Psoas muscle (tissue), 8 donors: ENCODE measurements around the gene CDHR3. TPM values are rescaled to one million over a fixed set of nuclear protein-coding genes. Genes with fewer than 3 reads are reported as not detected.
A peak's percentile ranks its signal among the peaks of the same experiment; 100 is the strongest.

Source experiments
- ATAC-seq, 4 donors: fragments of 200-7000 bp; cut with Tn5 transposase; one replicate each; pipeline ENCODE4 v1.9.1; 2020; ENCODE audit warnings: moderate library complexity in 3 of 4, mild to moderate bottlenecking in 2 of 4
- DNase-seq, 2 donors: peaks; one replicate each; pipeline ENCODE4 v3.0.0-alpha.2; 2020
- H3K27ac ChIP-seq: fragments of 200-600 bp; one replicate; pipeline ENCODE4 v1.8.0; 2022
- H3K27me3 ChIP-seq, 3 donors: fragments of 200-600 bp in 1 of 3; one replicate each; pipeline versions ENCODE4 v1.6.1 to v1.8.0; 2013 to 2022; ENCODE audit warnings: low read length in 2 of 3, mild to moderate bottlenecking in 2 of 3, moderate library complexity in 1 of 3; ENCODE audit not compliant: insufficient read depth in 3 of 3
- H3K36me3 ChIP-seq, 2 donors: fragments of 200-600 bp in 1 of 2; one replicate each; pipeline versions ENCODE4 v1.6.1 to v1.8.0; 2013 to 2022; ENCODE audit warnings: low read depth in 1 of 2, mild to moderate bottlenecking in 1 of 2, moderate library complexity in 1 of 2; ENCODE audit not compliant: insufficient read depth in 1 of 2
- H3K4me1 ChIP-seq: fragments of 200-600 bp; one replicate; pipeline ENCODE4 v1.8.0; 2022
- H3K4me3 ChIP-seq: fragments of 200-600 bp; one replicate; pipeline ENCODE4 v1.8.0; 2022; ENCODE audit warnings: mild to moderate bottlenecking
- H3K9me3 ChIP-seq: fragments of 200-600 bp; one replicate; pipeline ENCODE4 v1.8.0; 2022
- WGBS, 3 donors: extraction: QIAGEN DNeasy Blood & Tissue Kit; methylation state at CpG; one replicate each; pipeline versions ENCODE4 v1.1.6 to v1.1.7; 2013; 5-methylcytosine and 5-hydroxymethylcytosine counted together
- intact Hi-C, 2 donors: fragments of 100-400 bp; cut with DNase I; formaldehyde crosslinking; loops; one replicate each; pipeline versions ENCODE4 v1.11.0 to v1.14.2; 2022
- polyA plus RNA-seq, 3 donors: library from polyadenylated mRNA; stranded (reverse); fragments of 200-250 nt; gene quantifications; one replicate each; pipeline ENCODE4 v1.2.3, GENCODE V29; 2013
- total RNA-seq, 4 donors: library from RNA; stranded (reverse); fragmentation: NEBNext Ultra II Directional in 2 of 4; extraction: Animal tissue kit (Norgen Biotek cat#: 25700) in 2 of 4; gene quantifications; one replicate each; pipeline versions ENCODE4 v1.2.1 to v1.2.4, GENCODE V29; 2021 to 2023
- TF ChIP-seq, protein P1 (sequence below): fragments of 200-600 bp; IDR thresholded peaks from one replicate; pipeline ENCODE4 v1.8.0; 2022; ENCODE audit warnings: antibody characterized with exemption
- donor health status: healthy with polysubstance abuse.
- donor health status: DM: no; HTN: no; CAD: no; lungs with moderate emphysema.
- donor health status: Bipolar disorder and iron deficiency.
- donor health status: healthy.
- donor health status: DM: yes; HTN: yes; CAD: no.
- donor health status: DM: no; HTN: no; CAD: no.
- donor health status: DM: no; HTN: no; CAD: no.
- donor health status: DM: yes; HTN: yes; CAD: no.

Gene CDHR3
- total and polyA plus RNA-seq, 7 donors: 0.30 to 1.7 (median 0.44) TPM

DNA sequence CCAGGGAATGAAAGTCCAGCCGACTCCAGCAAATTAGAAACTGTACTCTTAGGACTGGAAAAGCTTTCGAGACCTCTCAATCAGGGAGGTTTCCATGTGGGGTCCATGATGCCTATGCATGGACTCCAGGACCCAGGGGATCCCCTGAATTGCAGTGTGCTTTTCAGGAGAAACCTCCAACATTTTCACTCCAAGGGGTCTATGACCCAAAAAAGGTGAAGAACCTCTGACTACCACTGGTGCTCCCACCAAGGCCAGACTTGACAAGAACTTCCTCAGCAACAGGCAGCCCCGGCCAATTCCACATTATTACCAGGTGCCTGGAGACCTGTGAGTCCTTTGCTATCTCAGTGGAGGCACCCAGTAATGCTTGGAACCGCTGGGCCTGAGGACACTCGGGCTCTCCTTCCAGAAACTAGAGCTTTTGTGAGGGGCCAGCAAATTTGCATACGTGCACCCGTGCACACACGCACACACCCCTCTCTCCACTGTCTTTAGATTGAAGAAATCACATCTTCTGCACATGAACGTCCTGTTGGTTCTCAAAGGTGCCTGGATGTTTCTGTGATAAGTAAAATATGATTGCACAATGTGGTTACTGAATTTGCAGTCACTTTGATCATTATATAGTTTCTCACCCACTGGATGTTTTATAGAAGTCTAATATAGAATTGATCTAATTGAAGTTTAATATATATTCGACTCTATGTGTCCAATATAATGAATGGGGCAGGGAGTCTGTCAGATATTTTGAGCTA is 94.3 kb downstream of the CDHR3 start:
- Histone ChIP-seq H3K36me3 (no peaks in the 10 kb centered on the region), H3K4me1 (peaks cover 5% of the 10 kb centered on the region), H3K27me3 (no peaks in the 10 kb centered on the region), H3K27ac (no peak overlapping the region), H3K9me3 (no peaks in the 10 kb centered on the region), H3K4me3 (no peak overlapping the region)
- TF ChIP-seq, protein P1, sequence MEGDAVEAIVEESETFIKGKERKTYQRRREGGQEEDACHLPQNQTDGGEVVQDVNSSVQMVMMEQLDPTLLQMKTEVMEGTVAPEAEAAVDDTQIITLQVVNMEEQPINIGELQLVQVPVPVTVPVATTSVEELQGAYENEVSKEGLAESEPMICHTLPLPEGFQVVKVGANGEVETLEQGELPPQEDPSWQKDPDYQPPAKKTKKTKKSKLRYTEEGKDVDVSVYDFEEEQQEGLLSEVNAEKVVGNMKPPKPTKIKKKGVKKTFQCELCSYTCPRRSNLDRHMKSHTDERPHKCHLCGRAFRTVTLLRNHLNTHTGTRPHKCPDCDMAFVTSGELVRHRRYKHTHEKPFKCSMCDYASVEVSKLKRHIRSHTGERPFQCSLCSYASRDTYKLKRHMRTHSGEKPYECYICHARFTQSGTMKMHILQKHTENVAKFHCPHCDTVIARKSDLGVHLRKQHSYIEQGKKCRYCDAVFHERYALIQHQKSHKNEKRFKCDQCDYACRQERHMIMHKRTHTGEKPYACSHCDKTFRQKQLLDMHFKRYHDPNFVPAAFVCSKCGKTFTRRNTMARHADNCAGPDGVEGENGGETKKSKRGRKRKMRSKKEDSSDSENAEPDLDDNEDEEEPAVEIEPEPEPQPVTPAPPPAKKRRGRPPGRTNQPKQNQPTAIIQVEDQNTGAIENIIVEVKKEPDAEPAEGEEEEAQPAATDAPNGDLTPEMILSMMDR: no peak
- WGBS, 3 donors: 69 to 76% (median 71%) methylated on average over 10 of the region's 10 CpGs
- DNase-seq: no peak
- intact Hi-C loops: loop anchor here (1.0 to 10.0 kb wide), 2 partner anchors 96 to 407 kb away; no protein-coding TSS in a partner anchor
- ATAC-seq: peak in 2 of 4 donors; percentile 8 to 14

GRCh38 chr7:106057962-106058927 is 95.2 kb downstream of the CDHR3 start:
- peak in 2 of 4 donors; percentile 27 to 33 for ATAC-seq
- H3K9me3 ChIP-seq: no peaks in the 10 kb centered on the region

GRCh38 chr7:106058928-106059324 is 95.9 kb downstream of the CDHR3 start:
- H3K36me3 ChIP-seq: no peaks in the 10 kb centered on the region
- ATAC-seq (no peak), DNase-seq (no peak)
- H3K9me3 ChIP-seq: no peaks in the 10 kb centered on the region
- no peaks in the 10 kb centered on the region for H3K27me3 ChIP-seq
- H3K27ac ChIP-seq: no peak overlapping the region
- H3K4me1 ChIP-seq: peaks cover 5% of the 10 kb centered on the region
- H3K4me3 ChIP-seq: no peak overlapping the region
- TF ChIP-seq, protein P1: no peak
- intact Hi-C loops: loop anchor here in 1 of 2 donors (10.0 kb wide), 1 partner anchor 406 kb away; no protein-coding TSS in a partner anchor
- 76 to 90% (median 84%) methylated on average over 3 of the region's 3 CpGs for WGBS, 3 donors

More at GRCh38 chr7:106057962-106058927, 95.2 kb downstream of the CDHR3 start:
- Histone ChIP-seq H3K27ac (no peak overlapping the region), H3K27me3 (no peaks in the 10 kb centered on the region), H3K36me3 (no peaks in the 10 kb centered on the region), H3K4me1 (peaks cover 5% of the 10 kb centered on the region), H3K4me3 (no peak overlapping the region)
- 64 to 75% (median 67%) methylated on average over 19 of the region's 19 CpGs for WGBS, 3 donors
- DNase-seq: no peak
- TF ChIP-seq, protein P1: no peak
- intact Hi-C loops: loop anchor here (1.0 to 10.0 kb wide), 2 partner anchors 95 to 407 kb away; no protein-coding TSS in a partner anchor

- TF ChIP-seq, protein P1: no peak
- H3K27me3 ChIP-seq: no peaks in the 10 kb centered on the region
- intact Hi-C loops: loop anchor here in 1 of 2 donors (10.0 kb wide), 1 partner anchor 405 kb away; no protein-coding TSS in a partner anchor
- 80 to 83% (median 83%) methylated on average over 2 of the region's 2 CpGs for WGBS, 3 donors
- no peak overlapping the region for H3K27ac ChIP-seq
- H3K36me3 ChIP-seq: no peaks in the 10 kb centered on the region
- H3K9me3 ChIP-seq: no peaks in the 10 kb centered on the region
- ATAC-seq: no peak
- H3K4me1 ChIP-seq: peaks cover 5% of the 10 kb centered on the region
- no peak overlapping the region for H3K4me3 ChIP-seq
- no peak for DNase-seq
Observed at GRCh38 chr7:106059556-106059955, 96.5 kb downstream of the CDHR3 start.
